Daoy (cell line): Measurements from ENCODE around the gene EVPLL. TPM values are rescaled to one million over a fixed set of nuclear protein-coding genes. Genes with fewer than 3 reads are reported as not detected.
"Not testable (repeated sequence)": the region's sequence is repeated elsewhere in the genome, so short reads cannot be mapped to it uniquely, and the experiment has no call there.

Experiments
- DNase-seq: peaks from one replicate; pipeline ENCODE4 v3.0.0-alpha.2; 2015; ENCODE audit warnings: low read depth
- total RNA-seq: library from RNA; depleted of rRNA; stranded (reverse); fragments of >200 nt; shearing (Covaris generic); gene quantifications from 2 replicates; pipeline ENCODE4 v1.2.3, GENCODE V29; 2014; rRNA removed

EVPLL gene
- total RNA-seq, 1 experiment from 2014 or later, result not detected

GRCh38 chr17:18423015-18423414 lies 45.4 kb downstream of the EVPLL start:
- DNase-seq, result not testable (repeated sequence)

- not testable (repeated sequence) for DNase-seq
Observed at GRCh38 chr17:18425593-18425992, 48.0 kb downstream of the EVPLL start.

- not testable (repeated sequence) for DNase-seq
Observed at GRCh38 chr17:18426639-18427038, 49.1 kb downstream of the EVPLL start.

- DNase-seq, result not testable (repeated sequence)
Observed at GRCh38 chr17:18432206-18432605, 54.6 kb downstream of the EVPLL start.

Other genes with a start within 250 kb of the EVPLL start
- 88.0 and 94.3 TPM in 2 replicates for gene ALKBH5, start 193.9 kb upstream of the EVPLL start, total RNA-seq
- 22.6 and 24.3 TPM in 2 replicates for gene LLGL1, start 152.1 kb upstream of the EVPLL start, total RNA-seq
- gene FLII, start 119.0 kb upstream of the EVPLL start, total RNA-seq, result 179 and 192 TPM in 2 replicates
- 6.3 and 7.9 TPM in 2 replicates for gene MIEF2, start 117.1 kb upstream of the EVPLL start, total RNA-seq
- gene TOP3A, start 62.8 kb upstream of the EVPLL start, total RNA-seq, result 91.0 and 106 TPM in 2 replicates
- 8.5 TPM in 2 replicates for gene SMCR8, start 62.5 kb upstream of the EVPLL start, total RNA-seq
- gene SHMT1, start 14.2 kb upstream of the EVPLL start, total RNA-seq, result 33.7 and 34.3 TPM in 2 replicates
- not detected in 2 replicates for gene LGALS9C, start 99.0 kb downstream of the EVPLL start, total RNA-seq